ENCODE results near the gene PBX1. TPM values are rescaled to one million over a fixed set of nuclear protein-coding genes. Genes with fewer than 3 reads are reported as not detected.

Gene PBX1
- total RNA-seq, 6 experiments from 2014 or later = 3.1 to 7.9 (median 6.9) TPM

DNA sequence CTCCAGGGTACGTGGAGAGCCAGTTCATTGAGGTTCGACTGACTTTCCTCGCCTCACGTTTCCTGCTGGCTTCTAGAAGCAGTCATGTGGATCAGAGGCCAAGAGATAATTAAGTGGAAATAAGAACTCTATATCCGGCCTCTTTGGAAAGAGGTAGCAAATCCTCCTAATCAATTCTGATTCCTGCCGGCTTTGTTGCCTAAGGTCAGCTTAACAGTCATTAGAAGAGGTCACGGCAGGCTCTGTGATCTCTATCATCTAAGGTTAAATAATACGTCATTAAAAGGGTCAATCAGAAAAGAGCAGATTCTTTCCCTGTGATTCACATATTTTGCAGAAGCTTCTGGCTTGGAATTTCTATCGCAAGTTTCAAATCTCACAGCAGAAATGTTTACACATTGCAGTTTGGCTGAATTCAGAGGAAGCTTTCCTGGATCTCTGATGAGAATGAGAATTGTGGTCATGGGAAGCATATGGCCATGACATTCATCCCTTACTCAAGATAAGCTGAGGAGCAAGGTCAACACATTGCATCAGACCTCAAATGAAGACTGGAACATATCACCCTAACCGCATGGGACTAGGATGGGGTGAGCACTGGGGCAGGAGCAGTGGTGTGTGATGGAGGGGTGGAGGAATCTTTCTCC, 189.4 kb downstream of the PBX1 start:
- intact Hi-C loops (cut with DNase I) = no loop called here
- Histone ChIP-seq H3K4me1 (no peaks in the 10 kb centered on the region), H3K27me3 (no peaks in the 10 kb centered on the region), H3K4me3 (no peak overlapping the region), H3K27ac (peak overlapping the region in 1 of 3 donors; percentile 31), H3K36me3 (no peaks in the 10 kb centered on the region), H3K9me3 (no peaks in the 10 kb centered on the region)
- ATAC-seq (peak; percentile 80 to 85 (median 85)), DNase-seq (no peak)
- WGBS (ENCODE audit: insufficient coverage, low coverage, low lambda C conversion rate, missing lambda C conversion rate) = 23% methylated on average over 10 of the region's 10 CpGs
- TF ChIP-seq POLR2A (IDR thresholded peaks at IDR 0.05) = no peak
- TF ChIP-seq, protein P1, sequence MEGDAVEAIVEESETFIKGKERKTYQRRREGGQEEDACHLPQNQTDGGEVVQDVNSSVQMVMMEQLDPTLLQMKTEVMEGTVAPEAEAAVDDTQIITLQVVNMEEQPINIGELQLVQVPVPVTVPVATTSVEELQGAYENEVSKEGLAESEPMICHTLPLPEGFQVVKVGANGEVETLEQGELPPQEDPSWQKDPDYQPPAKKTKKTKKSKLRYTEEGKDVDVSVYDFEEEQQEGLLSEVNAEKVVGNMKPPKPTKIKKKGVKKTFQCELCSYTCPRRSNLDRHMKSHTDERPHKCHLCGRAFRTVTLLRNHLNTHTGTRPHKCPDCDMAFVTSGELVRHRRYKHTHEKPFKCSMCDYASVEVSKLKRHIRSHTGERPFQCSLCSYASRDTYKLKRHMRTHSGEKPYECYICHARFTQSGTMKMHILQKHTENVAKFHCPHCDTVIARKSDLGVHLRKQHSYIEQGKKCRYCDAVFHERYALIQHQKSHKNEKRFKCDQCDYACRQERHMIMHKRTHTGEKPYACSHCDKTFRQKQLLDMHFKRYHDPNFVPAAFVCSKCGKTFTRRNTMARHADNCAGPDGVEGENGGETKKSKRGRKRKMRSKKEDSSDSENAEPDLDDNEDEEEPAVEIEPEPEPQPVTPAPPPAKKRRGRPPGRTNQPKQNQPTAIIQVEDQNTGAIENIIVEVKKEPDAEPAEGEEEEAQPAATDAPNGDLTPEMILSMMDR (IDR thresholded peaks at IDR 0.05) = no peak

DNA sequence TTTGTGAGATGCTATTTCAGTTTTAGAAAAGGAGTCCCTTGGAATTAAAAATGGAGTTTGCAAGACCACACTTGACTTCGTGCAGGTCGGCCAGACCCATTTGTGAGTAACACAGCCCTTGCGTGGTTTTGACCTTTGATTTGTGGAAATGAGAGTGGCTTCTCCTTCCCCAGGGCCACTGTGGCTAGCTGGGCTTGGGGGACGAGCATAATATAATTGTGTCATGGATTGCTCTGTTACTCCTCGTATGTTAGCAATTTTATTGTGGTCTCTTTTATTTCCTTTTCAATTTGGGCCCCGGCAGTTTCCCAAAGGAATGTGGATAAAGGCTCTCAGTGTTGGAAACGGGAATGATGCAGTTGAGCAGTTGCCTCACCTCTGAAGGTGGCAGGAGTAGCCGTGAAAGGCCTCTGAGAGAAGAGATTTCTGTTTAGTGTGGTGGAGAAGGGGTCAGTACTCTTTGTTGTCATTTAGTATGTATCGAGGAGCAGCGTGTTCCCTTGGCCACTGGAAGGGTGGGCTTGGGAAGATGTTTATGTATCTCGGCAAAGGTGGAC, 194.6 kb downstream of the PBX1 start:
- 71% methylated on average over 11 of the region's 11 CpGs for WGBS (ENCODE audit: insufficient coverage, low coverage, low lambda C conversion rate, missing lambda C conversion rate)
- Histone ChIP-seq H3K36me3 (no peaks in the 10 kb centered on the region), H3K27ac (peak overlapping the region in 1 of 3 donors; percentile 22), H3K4me3 (no peak overlapping the region), H3K4me1 (no peaks in the 10 kb centered on the region), H3K27me3 (no peaks in the 10 kb centered on the region), H3K9me3 (no peaks in the 10 kb centered on the region)
- ATAC-seq = no peak
- intact Hi-C loops (cut with DNase I) = no loop called here
- no peak for DNase-seq
- TF ChIP-seq, protein P1 (IDR thresholded peaks at IDR 0.05) = no peak
- TF ChIP-seq POLR2A (IDR thresholded peaks at IDR 0.05) = no peak

DNA sequence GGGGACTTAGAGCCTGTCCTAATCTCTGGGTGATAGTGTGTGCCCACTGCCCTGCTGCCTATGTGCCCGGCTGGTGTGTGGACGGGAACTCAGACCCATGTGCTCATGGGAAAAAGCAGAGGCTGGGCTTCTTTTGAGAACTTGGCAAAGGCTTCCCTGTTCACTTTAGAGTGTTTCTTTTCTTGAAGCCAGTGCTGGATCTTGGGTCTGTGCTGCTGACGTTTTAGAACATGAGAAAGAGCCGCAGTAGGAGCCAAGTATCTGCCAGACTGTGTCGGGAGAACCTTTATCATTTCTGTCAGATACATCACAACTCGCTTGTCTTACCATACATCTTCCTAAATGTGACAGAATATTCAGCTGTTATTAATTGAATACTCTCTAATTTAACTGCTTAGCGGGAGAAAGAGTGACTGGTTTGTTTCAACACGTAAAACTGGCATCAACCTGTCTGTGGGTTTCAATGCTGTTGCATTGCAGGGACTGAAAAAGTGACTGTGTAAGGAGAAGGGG, 195.2 kb downstream of the PBX1 start:
- Histone ChIP-seq H3K4me1 (no peaks in the 10 kb centered on the region), H3K27me3 (no peaks in the 10 kb centered on the region), H3K27ac (peak overlapping the region in 1 of 3 donors; percentile 22), H3K9me3 (no peaks in the 10 kb centered on the region), H3K4me3 (no peak overlapping the region), H3K36me3 (no peaks in the 10 kb centered on the region)
- intact Hi-C loops (cut with DNase I) = no loop called here
- WGBS (ENCODE audit: insufficient coverage, low coverage, low lambda C conversion rate, missing lambda C conversion rate) = 69% methylated on average over 8 of the region's 8 CpGs
- no peak for TF ChIP-seq POLR2A (IDR thresholded peaks at IDR 0.05)
- TF ChIP-seq, protein P1 (IDR thresholded peaks at IDR 0.05) = no peak
- DNase-seq (no peak), ATAC-seq (no peak)

DNA sequence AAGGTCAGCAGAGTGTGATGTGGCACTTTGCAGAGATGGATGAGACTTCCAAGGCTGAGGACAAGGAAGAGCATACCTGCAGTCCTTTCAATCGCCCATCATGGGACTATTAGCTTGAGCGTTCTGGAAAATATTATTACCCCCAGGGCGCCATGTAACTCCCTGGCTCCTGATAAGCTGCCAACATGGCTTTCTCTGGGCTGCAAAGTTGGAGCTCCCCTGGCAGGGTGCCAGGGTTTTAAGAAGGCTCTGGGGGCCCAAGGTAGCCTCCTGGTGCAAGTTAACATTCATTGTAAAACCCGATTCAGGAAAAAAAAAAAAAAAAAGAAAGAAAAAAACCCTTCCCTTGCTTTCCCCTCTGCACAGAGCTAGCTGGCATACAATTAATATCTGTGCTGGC, 196.7 kb downstream of the PBX1 start:
- Histone ChIP-seq H3K4me1 (no peaks in the 10 kb centered on the region), H3K27me3 (no peaks in the 10 kb centered on the region), H3K9me3 (no peaks in the 10 kb centered on the region), H3K36me3 (no peaks in the 10 kb centered on the region), H3K4me3 (no peak overlapping the region), H3K27ac (no peak overlapping the region)
- ATAC-seq = no peak
- intact Hi-C loops (cut with DNase I) = no loop called here
- no peak for DNase-seq
- TF ChIP-seq POLR2A (IDR thresholded peaks at IDR 0.05) = no peak
- TF ChIP-seq, protein P1 (IDR thresholded peaks at IDR 0.05) = no peak
- WGBS (ENCODE audit: insufficient coverage, low coverage, low lambda C conversion rate, missing lambda C conversion rate) = 80% methylated on average over 3 of the region's 4 CpGs

All from right lobe of liver (tissue), 6 donors.